Activated CD8-positive, alpha-beta memory T cell treated with anti-CD3 and anti-CD28 coated beads, Interleukin-2, amount 10 ng/mL, durations not matched to agents 7 days and 5 days (primary cell): ENCODE data around the gene COPZ1. TPM values are rescaled to one million over a fixed set of nuclear protein-coding genes. Genes with fewer than 3 reads are reported as not detected.

ENCODE experiments used
- microRNA-seq: library from miRNA; unstranded; fragments of <30 nt; microRNA quantifications from one replicate; pipeline ENCODE4 v1.2.0, GENCODE V29; 2022
- total RNA-seq, 2 experiments: library from RNA; stranded (reverse); gene quantifications; one replicate each; pipeline ENCODE4 v1.2.3, GENCODE V29; 2021

The COPZ1 gene
- total RNA-seq, 2 experiments from 2014 or later: 90.8 to 104 TPM

Small RNAs within 50 kb of the gene (microRNA-seq; reads per million reads assigned to microRNA genes)
- gene MIR148B: 164 reads per million, percentile 71 among the genes with 10 or more reads in this experiment

Other genes starting within 250 kb of the COPZ1 start
- gene SMUG1, start 136.1 kb upstream of the COPZ1 start, total RNA-seq: 10 to 100 TPM; 24.1 to 27.1 TPM
- gene CBX5, start 45.0 kb upstream of the COPZ1 start, total RNA-seq: 100 to 1,000 TPM; 102 to 113 TPM
- gene HNRNPA1, start 44.4 kb upstream of the COPZ1 start, total RNA-seq: 1,000 to 10,000 TPM; 1,232 to 1,373 TPM
- gene NFE2, start 24.1 kb upstream of the COPZ1 start, total RNA-seq: not detected
- gene GPR84, start 39.4 kb downstream of the COPZ1 start, total RNA-seq: under 1 TPM; 0.32 to 0.59 TPM
- under 1 TPM; 0.30 to 0.91 TPM for gene ZNF385A, start 59.6 kb downstream of the COPZ1 start, total RNA-seq
- gene ITGA5, start 94.1 kb downstream of the COPZ1 start, total RNA-seq: 10 to 100 TPM; 13.2 to 37.6 TPM
- gene GTSF1, start 148.5 kb downstream of the COPZ1 start, total RNA-seq: 10 to 100 TPM; 10.0 to 13.2 TPM
- 100 to 1,000 TPM; 132 to 133 TPM for gene NCKAP1L, start 172.6 kb downstream of the COPZ1 start, total RNA-seq
- 10 to 100 TPM; 10.6 to 14.3 TPM for gene PDE1B, start 224.5 kb downstream of the COPZ1 start, total RNA-seq